ENCODE measurements around the gene JAG1.

The JAG1 gene

DNA sequence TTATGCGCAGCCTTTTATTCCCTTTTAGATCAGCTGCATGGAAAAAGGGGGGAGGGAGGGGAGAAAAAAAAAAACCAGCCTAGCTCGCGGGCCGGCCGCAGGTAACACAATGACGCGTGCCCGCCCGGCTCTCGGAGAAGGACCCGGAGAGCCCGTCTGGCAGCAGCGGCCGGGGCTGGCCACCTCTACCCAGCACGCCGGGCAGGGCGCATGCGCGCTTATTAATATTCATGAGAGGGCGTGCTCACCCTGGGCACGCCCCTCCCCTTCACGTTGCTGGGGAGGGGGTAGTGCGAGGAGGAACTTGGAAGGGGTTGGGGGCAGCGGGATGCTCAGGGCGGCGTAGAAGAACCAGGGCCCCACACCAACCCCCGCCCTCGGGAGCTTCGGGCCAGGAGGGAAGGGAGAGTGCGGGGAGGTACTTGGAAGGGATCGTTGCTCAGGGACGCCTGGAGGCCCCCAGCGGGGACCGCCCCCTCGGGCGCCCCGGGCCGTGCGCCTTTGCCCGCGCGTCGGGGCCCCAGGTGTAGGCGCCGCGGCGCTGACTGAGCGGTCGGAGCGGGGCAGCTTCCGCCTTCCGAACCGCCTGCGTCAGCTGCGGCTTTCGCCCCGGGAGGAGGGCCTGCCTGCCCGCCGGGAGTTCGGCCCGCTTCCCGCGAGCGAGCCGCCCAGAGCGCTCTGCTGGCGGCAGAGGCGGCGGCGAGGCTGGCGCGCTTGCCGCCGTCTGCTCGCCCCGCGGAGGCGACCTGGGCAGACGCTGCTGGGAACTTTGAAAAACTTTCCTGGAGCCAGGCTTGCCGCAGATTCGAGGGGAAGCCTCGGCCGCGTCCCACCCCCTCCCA, at the start of gene JAG1:
Gene JAG1 (minus strand): TSS at position 158 of the 842 bp plus-strand sequence. CDS start 469 bp downstream, outside the sequence.
- peak; percentile 98 for DNase-seq (ENCODE audit: low spot score)

- no peak for DNase-seq (ENCODE audit: low spot score)
Observed at GRCh38 chr20:10721976-10722375, 48.2 kb upstream of the JAG1 start.

DNA sequence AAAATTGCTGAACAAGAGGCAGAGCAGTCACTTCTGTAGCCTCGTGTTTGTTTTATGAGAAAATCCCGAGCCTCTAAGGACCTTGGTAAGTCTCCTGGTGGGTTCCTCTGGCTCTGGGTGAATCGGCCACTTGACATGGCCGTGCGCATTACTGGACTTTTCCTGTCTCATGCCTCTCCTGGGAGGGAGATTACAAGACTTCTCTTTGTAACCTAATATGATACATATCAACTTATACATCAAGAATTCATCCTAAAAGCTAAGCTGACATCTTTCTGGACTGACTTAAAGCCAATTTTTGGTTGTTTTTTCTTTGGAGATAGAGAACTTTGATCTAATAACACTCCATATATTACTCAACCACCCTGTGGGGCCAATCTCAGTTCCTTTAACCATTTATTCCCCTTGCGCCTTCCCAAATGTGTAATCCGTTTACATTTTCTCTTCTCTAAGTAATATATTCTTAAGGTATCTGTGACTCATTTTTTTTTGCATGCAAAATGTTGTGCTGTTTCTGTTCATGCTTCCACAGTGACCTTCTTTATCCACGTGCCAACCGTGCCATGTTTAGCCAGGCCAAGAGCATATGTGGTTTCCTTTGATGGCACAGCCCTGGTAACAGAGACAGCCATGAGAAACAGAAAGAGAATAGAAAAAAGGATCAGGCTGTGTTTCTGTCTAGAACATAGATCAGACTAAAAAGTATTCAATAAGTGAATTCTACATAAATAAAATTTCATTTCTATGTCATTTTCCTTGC, 47.5 kb upstream of the JAG1 start:
- DNase-seq (ENCODE audit: low spot score): peak; percentile 35

- no peak for DNase-seq (ENCODE audit: low spot score)
Observed at GRCh38 chr20:10720565-10720964, 46.8 kb upstream of the JAG1 start.

GRCh38 chr20:10719740-10720385, 46.1 kb upstream of the JAG1 start:
- DNase-seq (ENCODE audit: low spot score): no peak

GRCh38 chr20:10718661-10719060, 44.9 kb upstream of the JAG1 start:
- DNase-seq (ENCODE audit: low spot score): no peak

- DNase-seq (ENCODE audit: low spot score): peak; percentile 46
Observed at GRCh38 chr20:10716855-10717254, 43.1 kb upstream of the JAG1 start.

GRCh38 chr20:10715035-10715434, 41.2 kb upstream of the JAG1 start:
- peak; percentile 66 for DNase-seq (ENCODE audit: low spot score)

DNA sequence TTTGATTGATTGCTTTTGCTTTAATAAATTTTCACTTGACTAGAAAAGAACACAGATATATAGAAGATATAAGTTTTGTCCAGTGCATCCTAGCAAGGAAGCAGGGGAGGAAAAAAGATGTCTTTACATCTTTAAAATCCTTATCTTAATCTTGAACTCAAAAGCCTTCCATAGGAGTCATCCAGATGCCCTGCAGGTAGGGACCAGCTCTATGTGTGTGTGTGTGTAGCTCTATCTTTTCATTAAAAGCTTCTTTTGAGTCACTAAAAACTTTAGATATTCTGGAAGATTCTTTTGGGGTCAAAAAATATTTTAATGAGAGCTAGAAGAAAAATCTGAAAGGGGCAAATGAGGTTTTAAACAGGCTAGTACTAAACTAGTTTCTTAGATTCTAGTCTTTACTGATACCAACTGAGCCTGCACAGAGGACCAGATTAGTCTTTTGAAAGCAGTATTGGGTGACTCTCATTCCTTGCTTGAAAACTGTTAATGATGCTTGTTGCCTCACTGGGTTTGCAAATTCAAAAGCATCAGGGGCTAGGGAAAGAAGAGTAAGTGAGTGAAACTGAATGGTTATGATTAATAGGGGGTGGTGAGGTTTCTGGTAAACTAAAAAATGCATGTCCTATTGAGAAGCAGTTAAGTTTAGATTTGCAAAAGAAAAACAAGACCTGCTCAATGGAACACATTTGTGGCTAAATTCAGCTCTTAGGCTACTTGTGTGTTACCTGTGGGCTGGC, 40.6 kb upstream of the JAG1 start:
- DNase-seq (ENCODE audit: low spot score): no peak

DNA sequence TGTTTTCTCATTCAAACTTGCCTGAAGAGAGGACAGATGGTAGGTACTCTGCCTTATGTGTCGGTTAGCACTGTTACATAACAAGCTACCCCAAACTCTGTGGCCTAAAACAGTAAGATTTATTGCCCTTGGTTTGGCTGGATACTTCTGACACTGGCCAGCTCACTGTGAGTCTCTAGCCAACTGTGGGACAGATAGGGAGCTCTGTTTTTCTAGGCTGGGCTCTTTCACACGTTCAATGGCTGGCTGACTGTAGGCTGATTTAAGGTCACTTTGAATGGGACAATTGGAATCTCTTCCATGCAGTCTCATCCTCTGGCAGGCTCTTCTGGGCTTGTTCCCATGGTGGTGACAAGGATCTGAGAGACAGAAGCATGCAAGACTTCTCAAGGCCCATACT, 39.4 kb upstream of the JAG1 start:
- no peak for DNase-seq (ENCODE audit: low spot score)

DNA sequence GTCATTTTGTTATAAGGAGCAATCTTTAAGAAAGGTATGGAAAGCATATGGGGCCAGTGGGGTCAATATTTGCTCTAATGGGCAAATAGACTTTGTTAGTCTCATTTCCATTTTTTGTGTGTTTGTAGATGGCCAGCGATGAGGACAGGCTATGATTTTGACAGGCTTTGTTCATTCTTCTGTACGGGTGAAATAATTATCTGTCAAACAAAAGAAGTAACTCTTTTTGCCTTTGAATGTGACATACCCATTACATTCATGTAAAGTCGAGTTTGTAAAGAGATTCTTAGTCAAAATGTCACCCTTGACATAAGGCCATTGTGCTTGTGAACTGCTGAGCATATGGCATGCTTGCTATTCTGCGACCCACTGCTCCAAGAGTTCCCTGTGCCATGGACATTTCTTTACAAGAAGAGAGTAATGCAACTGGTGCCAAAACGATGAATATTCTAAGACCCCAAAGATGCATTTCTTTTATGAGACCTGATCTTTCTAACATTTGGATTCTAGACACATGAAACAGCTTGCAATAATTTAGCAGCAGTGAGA, 38.2 kb upstream of the JAG1 start:
- DNase-seq (ENCODE audit: low spot score): no peak

DNA sequence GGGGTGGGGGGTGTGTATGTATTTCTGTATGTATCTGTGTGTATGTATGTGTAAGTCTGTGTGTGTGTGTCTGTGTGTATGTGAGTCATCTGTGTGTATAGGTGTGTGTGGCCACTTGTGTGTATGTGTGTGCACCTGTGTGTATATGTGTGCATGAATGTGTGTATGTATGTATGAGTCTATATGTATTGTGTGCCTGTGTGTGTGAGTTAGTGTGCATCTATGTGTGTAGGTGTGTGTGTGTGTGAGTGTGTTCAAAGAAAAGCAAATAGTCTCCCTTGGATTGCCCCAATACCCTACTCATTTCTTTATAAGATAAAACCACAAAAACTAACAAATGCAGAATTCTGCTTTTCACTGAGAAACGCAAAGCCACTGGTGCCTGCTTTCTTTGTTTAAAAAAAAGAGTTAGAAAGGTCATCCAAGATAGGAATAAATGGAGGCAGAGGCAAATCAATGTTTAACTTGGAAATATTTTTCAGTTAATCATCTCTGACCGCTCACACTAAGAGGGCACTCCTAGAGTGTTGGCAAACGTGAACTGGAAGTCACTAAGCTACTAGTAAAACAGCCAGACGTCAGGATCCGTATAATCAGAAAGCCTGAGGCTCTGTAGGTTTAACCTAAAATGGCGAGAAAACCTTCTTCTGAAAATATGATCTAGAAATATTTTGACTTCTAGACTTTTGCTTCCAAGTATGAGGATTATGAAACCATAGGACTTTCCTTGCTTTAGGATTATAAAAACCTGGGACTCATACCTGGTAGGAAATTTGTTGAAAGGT, 37.4 kb upstream of the JAG1 start:
- no peak for DNase-seq (ENCODE audit: low spot score)

- no peak for DNase-seq (ENCODE audit: low spot score)
Observed at GRCh38 chr20:10709916-10710315, 36.1 kb upstream of the JAG1 start.

GRCh38 chr20:10708351-10709185, 34.8 kb upstream of the JAG1 start:
- DNase-seq (ENCODE audit: low spot score): no peak

DNA sequence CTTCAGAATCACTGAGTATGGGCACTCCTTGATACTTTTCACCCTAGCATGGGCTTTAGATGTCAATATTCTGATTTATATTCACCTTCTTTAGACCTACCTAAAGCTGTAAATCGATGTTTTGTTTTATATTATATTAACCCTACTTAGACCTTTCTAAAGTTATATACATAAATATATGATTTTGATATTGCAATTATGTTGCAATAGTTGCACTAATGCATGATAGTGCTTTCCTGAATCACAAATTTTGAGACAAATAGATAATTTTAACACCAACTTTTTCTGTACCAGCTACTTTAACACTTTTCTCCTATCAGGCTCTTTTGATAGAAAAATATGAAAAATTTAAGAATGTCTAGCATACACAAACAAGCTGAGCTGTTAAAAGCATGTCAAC, 34.0 kb upstream of the JAG1 start:
- DNase-seq (ENCODE audit: low spot score): no peak

- DNase-seq (ENCODE audit: low spot score): no peak
Observed at GRCh38 chr20:10707068-10707467, 33.3 kb upstream of the JAG1 start.

GRCh38 chr20:10706460-10706811, 32.6 kb upstream of the JAG1 start:
- no peak for DNase-seq (ENCODE audit: low spot score)

GRCh38 chr20:10705801-10706459, 32.1 kb upstream of the JAG1 start:
- no peak for DNase-seq (ENCODE audit: low spot score)

DNA sequence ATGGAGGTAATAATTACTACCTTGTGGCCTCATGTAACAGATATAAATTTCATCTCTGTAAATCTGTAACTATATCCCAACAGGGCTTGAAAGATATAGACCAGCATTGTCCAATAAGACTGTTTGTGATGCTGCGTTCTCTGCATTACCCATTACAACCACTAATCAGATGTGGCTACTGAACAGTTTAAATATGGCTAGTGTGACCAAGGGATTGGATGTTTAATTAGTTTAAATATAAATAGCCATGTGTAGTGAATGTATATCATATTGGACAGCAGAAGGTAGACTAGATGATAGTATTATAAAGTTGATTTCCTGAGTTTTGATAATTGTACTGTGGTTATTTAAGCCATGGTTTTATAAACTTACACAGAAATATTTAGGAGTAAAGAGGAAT, 27.8 kb upstream of the JAG1 start:
- DNase-seq (ENCODE audit: low spot score): no peak

DNA sequence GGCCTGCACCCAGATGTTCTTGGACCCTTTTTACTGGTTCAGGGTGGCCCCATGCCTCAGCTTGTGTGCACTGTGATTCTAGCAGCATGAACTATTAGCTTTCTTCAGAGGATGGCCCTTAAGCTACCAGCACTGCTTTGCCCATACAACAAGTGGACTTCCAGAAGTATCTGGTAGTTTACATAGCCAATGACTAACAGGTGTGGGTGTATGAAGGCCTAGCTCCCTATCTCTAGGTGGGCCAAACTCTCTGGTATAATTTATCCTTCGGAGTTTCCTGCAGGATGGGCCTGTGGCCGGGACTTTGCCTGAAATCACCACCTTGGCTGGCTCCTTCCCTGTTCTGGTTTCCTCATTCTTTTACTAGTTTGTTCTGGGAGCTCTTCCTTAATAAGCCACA, 26.1 kb upstream of the JAG1 start:
- DNase-seq (ENCODE audit: low spot score): no peak

All from COLO829 (cell line).